NB4 (cell line): ENCODE measurements around the gene SCAMP3.

ENCODE experiments used
- POLR2A ChIP-seq: IDR thresholded peaks from 2 replicates; pipeline ENCODE4 v1.6.1; 2011; ENCODE audit warnings: mild to moderate bottlenecking; ENCODE audit not compliant: insufficient read length; ENCODE audit errors: extremely low read depth
- TF ChIP-seq, protein P1 (sequence below): IDR thresholded peaks from one replicate; pipeline ENCODE4 v1.5.1; 2012; ENCODE audit warnings: low read depth, low read length

DNA sequence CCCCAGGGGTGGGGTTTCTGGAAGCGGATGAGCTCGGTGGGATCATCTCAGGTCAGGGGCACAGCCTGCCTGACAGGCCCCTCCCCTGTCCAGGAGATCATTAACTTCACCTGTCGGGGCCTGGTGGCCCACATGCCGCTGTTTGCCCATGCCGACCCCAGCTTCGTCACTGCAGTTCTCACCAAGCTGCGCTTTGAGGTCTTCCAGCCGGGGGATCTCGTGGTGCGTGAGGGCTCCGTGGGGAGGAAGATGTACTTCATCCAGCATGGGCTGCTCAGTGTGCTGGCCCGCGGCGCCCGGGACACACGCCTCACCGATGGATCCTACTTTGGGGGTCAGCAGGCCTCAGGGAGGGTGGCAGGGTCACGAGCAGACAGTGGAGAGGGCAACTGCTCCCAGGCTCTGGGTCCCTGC, 23.5 kb upstream of the SCAMP3 start:
- TF ChIP-seq, protein P1, sequence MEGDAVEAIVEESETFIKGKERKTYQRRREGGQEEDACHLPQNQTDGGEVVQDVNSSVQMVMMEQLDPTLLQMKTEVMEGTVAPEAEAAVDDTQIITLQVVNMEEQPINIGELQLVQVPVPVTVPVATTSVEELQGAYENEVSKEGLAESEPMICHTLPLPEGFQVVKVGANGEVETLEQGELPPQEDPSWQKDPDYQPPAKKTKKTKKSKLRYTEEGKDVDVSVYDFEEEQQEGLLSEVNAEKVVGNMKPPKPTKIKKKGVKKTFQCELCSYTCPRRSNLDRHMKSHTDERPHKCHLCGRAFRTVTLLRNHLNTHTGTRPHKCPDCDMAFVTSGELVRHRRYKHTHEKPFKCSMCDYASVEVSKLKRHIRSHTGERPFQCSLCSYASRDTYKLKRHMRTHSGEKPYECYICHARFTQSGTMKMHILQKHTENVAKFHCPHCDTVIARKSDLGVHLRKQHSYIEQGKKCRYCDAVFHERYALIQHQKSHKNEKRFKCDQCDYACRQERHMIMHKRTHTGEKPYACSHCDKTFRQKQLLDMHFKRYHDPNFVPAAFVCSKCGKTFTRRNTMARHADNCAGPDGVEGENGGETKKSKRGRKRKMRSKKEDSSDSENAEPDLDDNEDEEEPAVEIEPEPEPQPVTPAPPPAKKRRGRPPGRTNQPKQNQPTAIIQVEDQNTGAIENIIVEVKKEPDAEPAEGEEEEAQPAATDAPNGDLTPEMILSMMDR, result no peak
- TF ChIP-seq POLR2A, result no peak
